ENCODE results near the gene UBE2G2. TPM values are rescaled to one million over a fixed set of nuclear protein-coding genes. Genes with fewer than 3 reads are reported as not detected.

Gene UBE2G2
- total RNA-seq, 4 donors from 2014 or later = 62.5 to 126 (median 91.6) TPM

DNA sequence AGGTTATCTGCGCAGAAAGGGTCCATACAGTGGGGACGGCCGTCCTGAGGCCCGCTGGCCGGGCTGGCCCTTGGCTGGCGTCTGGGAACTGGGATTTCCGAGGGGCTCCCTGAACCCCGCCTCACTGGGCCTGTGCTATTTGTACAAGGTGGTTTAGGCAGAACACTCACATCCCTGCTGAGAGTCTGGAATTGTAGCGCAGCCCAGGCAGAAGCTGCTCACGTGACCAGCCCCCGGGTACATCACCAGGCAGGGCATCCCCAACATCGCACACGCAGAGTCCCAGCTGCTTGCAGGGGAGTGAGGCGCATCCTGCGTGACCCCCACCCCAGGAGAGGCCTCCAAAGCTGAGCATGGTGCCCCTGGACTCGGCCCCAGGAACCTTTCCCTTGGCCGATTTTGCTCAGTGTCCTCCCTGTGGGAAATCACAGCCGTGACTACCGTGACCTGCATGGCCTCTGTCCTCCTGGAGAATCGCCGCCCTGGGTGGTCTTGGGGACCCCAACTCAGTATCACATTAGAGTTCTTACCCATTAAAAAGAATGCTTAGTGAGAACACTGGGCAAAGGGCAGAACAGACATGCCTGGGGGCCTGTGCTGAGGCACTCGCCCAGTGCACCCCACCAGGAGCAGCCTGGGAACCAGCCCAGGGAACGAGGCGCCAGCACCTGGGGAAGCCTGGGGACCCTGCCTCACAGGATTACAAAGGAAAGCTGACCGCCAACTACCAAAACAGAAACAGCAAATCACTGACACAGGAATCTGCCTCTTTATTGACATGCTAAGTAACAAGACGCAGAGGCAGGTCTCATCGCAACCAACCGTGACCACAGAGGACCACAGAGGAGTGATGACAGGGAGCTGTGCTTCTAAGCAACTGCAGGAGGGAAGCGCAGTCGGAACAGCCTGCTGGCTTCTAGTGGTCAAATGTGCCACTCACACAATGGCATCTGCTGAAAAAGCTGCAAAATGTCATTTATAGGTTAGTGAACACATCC, 33.5 kb downstream of the UBE2G2 start:
- Histone ChIP-seq H3K4me1 (peaks cover 18% of the 10 kb centered on the region), H3K27me3 (no peaks in the 10 kb centered on the region), H3K27ac (no peak overlapping the region), H3K4me3 (no peak overlapping the region), H3K36me3 (peaks cover 47% of the 10 kb centered on the region), H3K9me3 (no peaks in the 10 kb centered on the region)
- WGBS = 92% methylated on average over 14 of the region's 30 CpGs
- DNase-seq (ENCODE audit: low spot score in 2 of 2) = peak in 1 of 2 donors; percentile 71
- no peak for TF ChIP-seq POLR2A (IDR thresholded peaks at IDR 0.05)

GRCh38 chr21:44766818-44767354, 34.7 kb downstream of the UBE2G2 start:
- Histone ChIP-seq H3K9me3 (no peaks in the 10 kb centered on the region), H3K4me1 (peaks cover 18% of the 10 kb centered on the region), H3K27ac (no peak overlapping the region), H3K36me3 (peaks cover 36% of the 10 kb centered on the region), H3K27me3 (no peaks in the 10 kb centered on the region), H3K4me3 (no peak overlapping the region)
- 81% methylated on average over 9 of the region's 11 CpGs for WGBS
- peak in 1 of 2 donors; percentile 71 for DNase-seq (ENCODE audit: low spot score in 2 of 2)
- no peak for TF ChIP-seq POLR2AphosphoS5 (IDR thresholded peaks at IDR 0.05)

- Histone ChIP-seq H3K9me3 (no peaks in the 10 kb centered on the region), H3K4me3 (no peak overlapping the region), H3K27ac (no peak overlapping the region), H3K4me1 (peaks cover 18% of the 10 kb centered on the region), H3K36me3 (peaks cover 29% of the 10 kb centered on the region), H3K27me3 (no peaks in the 10 kb centered on the region)
- no peak for TF ChIP-seq EP300 (IDR thresholded peaks at IDR 0.05)
- TF ChIP-seq, protein P1, sequence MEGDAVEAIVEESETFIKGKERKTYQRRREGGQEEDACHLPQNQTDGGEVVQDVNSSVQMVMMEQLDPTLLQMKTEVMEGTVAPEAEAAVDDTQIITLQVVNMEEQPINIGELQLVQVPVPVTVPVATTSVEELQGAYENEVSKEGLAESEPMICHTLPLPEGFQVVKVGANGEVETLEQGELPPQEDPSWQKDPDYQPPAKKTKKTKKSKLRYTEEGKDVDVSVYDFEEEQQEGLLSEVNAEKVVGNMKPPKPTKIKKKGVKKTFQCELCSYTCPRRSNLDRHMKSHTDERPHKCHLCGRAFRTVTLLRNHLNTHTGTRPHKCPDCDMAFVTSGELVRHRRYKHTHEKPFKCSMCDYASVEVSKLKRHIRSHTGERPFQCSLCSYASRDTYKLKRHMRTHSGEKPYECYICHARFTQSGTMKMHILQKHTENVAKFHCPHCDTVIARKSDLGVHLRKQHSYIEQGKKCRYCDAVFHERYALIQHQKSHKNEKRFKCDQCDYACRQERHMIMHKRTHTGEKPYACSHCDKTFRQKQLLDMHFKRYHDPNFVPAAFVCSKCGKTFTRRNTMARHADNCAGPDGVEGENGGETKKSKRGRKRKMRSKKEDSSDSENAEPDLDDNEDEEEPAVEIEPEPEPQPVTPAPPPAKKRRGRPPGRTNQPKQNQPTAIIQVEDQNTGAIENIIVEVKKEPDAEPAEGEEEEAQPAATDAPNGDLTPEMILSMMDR (IDR thresholded peaks at IDR 0.05) = no peak
- no peak for TF ChIP-seq POLR2AphosphoS5 (IDR thresholded peaks at IDR 0.05)
- no peak for TF ChIP-seq POLR2A (IDR thresholded peaks at IDR 0.05)
- 80% methylated on average over 13 of the region's 24 CpGs for WGBS
- peak in 1 of 2 donors; percentile 59 for DNase-seq (ENCODE audit: low spot score in 2 of 2)
These were observed 35.4 kb downstream of the UBE2G2 start for GRCh38 chr21:44766014-44766817.

DNA sequence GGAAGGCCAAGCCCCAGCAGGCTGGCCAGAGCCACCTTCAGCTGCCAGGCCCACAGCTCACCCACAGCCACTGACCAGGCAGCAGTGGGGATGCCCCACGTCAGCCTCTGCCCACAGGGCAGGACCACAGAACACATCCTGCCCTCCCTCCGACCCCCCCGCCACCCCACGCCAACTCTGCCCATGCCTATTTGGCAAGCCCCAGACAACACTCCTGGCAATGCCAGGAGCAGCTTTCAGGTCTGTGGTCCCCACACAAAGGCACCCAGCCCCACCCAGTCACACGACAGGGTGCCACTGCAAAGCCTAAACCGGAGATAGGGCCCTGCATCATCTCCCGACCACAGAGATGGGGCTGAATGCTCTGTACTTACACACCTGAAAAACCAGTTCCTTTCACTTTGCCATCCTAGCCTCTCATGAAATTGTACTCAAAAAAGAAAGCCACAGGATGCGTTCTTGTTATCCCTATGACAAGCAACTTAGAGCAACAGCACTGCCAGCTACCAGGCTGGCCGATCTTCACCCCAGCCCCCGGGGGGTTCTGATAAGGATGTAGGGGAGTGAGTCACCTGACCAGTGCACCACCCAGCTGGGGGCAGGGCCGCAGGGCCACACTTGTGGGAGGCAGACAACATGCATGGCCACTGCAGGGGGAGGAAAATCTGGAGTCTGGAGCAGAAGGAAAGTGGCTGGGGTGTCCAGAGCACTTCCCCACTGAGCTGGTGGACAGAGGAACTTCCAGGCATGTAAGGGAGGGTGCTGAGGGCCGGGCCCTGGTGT, 36.2 kb downstream of the UBE2G2 start:
- WGBS = 26% methylated on average over 9 of the region's 12 CpGs
- no peak for TF ChIP-seq EP300 (IDR thresholded peaks at IDR 0.05)
- TF ChIP-seq POLR2A (IDR thresholded peaks at IDR 0.05) = no peak
- TF ChIP-seq, protein P1 (IDR thresholded peaks at IDR 0.05) = no peak
- TF ChIP-seq POLR2AphosphoS5 (IDR thresholded peaks at IDR 0.05) = no peak
- Histone ChIP-seq H3K4me3 (no peak overlapping the region), H3K27me3 (no peaks in the 10 kb centered on the region), H3K27ac (no peak overlapping the region), H3K36me3 (peaks cover 21% of the 10 kb centered on the region), H3K4me1 (peaks cover 18% of the 10 kb centered on the region), H3K9me3 (no peaks in the 10 kb centered on the region)
- DNase-seq (ENCODE audit: low spot score in 2 of 2) = peak in 1 of 2 donors; percentile 73

DNA sequence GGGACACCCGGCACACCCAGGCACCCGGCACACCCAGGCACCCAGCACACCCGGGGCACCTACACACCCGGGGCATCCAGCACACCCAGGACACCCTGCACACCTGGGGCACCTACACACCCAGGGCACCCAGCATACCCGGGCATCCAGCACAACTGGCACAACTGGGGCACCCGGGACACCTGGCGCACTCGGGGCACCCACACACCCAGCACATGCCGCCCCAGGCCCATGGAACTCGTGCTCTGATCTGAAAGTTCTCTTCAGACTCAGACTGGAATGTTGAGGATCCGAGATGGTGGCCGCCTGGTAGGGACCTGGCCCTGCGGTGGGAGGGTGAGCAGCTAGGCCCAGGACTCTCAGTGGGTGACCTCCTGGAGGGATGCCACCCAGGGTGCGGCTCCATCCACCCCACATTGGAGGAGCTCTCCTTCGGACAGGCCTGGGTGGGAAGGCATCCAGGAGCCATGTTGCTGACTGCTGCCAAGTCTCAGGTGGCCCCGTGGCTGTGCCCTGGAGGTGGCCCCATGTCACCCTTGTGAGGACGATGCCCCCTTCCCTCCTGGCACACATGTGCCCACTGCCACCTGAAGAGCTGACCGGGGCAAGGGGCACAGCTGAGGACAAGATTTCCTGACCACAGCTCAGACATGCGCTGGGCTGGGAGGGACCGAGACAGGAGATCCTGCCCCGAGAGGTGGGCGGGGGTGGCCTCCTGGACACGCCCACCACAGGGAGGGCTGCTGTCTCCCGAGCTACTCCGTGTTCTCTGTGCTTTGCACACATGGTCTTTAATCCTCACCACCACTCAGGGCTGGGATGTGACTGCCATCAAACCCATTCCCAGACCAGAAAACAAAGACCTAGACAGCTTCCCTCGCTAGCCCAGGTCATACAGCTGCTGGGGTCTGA, 37.0 kb downstream of the UBE2G2 start:
- Histone ChIP-seq H3K27ac (no peak overlapping the region), H3K36me3 (peaks cover 13% of the 10 kb centered on the region), H3K27me3 (no peaks in the 10 kb centered on the region), H3K9me3 (no peaks in the 10 kb centered on the region), H3K4me1 (peaks cover 18% of the 10 kb centered on the region), H3K4me3 (no peak overlapping the region)
- no peak for TF ChIP-seq POLR2AphosphoS5 (IDR thresholded peaks at IDR 0.05)
- no peak for TF ChIP-seq EP300 (IDR thresholded peaks at IDR 0.05)
- TF ChIP-seq, protein P1 (IDR thresholded peaks at IDR 0.05) = no peak
- TF ChIP-seq POLR2A (IDR thresholded peaks at IDR 0.05) = no peak
- 70% methylated on average over 4 of the region's 26 CpGs for WGBS
- peak in 1 of 2 donors; percentile 78 for DNase-seq (ENCODE audit: low spot score in 2 of 2)
